Measurements from ENCODE around the gene SUSD6.

- TF ChIP-seq POLR2AphosphoS5 (IDR thresholded peaks at IDR 0.05), result no peak
- TF ChIP-seq POLR2A (IDR thresholded peaks at IDR 0.05), result no peak
- no peak for TF ChIP-seq CTCF (IDR thresholded peaks at IDR 0.05)
Measured at GRCh38 chr14:69619012-69619411, 7.6 kb downstream of the SUSD6 start.

All from prostate gland (tissue), 2 donors.